NCI-H1436 (cell line): ENCODE measurements around the gene FMN1.

Experiments used
- DNase-seq: peaks from one replicate; lab custom pipeline; 2025; lab: John Stamatoyannopoulos, UW

Gene FMN1

GRCh38 chr15:33009603-33010002 is 184.9 kb downstream of the FMN1 start:
- no peak for DNase-seq

DNA sequence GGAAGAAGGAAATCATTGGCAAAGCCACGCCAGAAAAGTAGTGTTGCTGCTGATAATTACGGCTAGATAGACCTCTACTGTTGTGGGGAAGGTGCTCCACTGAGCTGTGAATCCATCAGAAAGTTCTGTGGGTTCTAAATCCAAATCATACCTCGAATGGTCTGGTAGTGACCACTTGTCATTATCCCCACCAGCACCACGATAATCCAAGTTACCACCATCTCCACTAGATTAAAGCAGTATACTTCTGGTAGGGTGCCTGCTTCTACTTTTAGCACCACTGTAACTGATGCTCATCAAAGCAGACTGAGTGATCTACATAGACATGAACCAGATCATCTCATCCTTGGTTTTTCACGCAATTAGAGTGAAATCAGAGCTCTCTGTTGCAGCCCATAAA is 185.5 kb downstream of the FMN1 start:
- no peak for DNase-seq

DNA sequence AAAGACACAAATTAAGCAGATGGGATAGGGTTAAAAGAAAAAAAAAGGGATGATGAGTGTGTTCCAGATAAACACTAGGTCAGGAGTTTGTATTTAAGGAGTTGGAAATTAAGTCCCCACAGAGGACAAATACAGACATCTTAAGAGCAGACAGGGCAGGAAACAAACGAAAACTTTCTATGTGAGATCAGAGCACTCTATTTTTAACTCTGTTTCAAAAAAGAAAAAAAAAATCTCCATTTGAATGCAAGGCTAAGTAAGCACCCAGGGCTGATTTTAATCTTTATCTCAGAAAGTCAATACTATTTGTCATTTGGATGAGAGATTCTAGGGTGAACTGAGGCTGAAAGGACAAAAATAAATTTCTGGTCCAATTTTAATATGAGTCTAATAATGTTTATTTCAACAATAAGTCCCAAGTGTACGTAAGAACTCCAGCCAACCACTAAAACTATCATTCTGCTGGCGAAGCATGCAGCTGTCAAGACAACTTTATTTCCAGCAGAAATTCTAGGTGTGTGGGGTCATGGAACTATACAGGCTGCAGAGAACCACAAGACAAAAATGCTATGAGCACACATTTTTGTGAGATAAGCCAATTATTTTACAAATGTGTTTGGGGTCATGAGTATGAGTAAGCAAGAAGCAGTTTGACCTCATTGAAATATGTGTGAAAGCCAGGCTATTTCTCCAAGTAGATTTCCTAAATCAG is 186.1 kb downstream of the FMN1 start:
- DNase-seq, result no peak

GRCh38 chr15:33007303-33007855 is 187.1 kb downstream of the FMN1 start:
- no peak for DNase-seq

DNA sequence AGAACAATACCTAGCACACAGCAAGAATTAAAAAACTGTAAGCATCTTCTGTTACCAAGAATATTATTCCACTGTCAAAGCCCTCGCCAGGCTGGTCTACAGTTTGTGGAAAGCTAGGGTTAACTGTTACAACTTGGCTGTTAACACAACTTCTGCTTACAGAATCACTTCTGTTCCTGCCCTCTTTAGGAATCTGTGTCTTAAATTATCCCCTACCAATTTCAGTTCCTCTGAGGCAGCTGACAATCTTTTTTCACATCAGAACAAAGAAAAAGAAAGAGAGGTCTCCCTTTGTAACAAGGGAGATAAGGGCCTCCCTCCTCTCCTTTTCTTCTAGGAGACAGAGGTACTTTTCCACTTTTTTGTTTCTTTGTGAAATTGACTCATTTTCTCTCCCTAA is 188.9 kb downstream of the FMN1 start:
- no peak for DNase-seq

GRCh38 chr15:33001926-33002325 is 192.6 kb downstream of the FMN1 start:
- no peak for DNase-seq

- no peak for DNase-seq
These were observed 195.4 kb downstream of the FMN1 start for GRCh38 chr15:32998979-32999672.

DNA sequence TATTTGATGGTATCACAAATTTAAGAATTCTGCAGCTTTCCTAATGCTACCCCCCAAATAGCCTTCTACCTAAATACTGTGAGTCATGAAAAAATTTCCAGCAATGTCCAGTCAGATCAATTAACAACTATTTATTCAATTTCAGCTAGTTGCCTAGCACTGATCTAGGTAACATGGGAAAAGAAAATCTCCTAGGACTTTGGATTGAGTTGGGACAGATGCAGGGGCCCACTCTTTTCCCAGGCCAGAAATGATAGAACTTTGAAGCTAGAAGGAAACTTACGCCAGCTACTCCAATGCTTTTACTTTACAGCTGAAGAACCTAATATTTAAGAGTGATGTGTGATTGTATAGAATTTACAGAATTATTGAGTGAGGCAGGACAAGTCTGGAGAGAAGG is 196.3 kb downstream of the FMN1 start:
- no peak for DNase-seq

DNA sequence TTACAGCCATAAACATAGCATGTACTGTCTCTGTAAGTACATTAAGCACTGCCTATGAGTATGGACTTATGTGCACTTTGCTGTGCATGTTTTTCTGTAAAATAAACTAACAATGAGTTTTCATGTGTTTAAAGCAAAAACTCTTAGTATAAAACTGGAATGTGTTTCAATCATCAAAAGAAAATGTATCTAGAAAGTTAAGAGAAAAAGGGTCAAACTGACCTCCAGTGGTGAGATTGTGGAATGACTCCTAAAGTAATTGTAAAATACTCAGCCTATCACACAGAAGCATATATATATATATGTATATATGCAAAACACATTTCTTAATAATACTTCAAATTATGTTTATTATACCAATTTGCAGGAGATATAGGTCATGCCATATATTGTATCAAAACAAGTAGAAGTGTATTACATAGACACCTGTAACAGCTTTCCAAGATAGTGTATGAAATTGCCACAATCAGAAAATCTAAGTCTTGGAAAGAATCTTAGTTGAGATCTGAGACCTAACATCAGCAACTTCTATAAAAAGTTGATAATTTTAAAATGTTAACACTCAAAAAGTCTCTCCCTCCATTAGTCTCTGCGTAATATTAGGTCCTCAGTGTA is 199.6 kb downstream of the FMN1 start:
- peak; percentile 12 for DNase-seq

DNA sequence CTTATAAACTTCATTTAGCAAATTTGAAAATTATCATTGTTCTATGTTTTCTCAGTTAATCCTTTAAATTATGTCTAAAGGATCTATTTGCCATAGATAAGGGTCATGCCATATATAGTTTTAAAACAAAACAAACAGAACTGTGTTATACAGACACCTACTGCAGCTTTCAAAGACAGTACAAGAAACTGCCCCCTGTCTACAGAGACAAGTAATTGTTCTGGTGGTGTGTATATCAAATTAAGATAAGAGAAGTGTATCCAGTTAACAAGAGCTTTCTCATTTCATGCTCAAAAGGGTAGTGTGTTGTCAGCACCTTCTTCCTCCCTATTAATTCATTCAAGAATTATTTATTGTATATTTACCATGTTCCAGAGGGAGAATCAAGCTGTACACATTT is 201.2 kb downstream of the FMN1 start:
- DNase-seq, result peak; percentile 1

DNA sequence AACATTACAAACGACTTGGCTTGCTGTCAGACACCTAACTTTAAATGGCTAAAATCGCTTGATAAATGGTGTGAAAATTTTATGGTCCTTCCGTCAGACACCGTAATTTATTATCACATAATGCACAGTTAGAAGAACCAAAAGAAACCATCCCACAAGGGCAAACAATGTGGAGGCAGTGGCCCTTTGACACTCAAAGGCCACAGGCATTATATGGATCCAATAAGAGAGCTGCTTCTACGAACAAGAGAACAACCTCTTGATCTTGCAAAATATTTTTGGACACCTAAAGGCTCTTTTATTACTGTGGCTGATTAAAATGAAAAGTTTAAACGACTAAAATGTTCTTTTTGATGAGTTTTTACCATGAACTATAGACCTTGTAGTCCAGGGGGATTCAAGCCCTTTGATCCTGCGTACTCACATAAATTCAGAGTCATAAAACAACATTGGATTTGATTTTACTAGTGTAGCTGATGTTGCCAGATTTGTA is 202.8 kb downstream of the FMN1 start:
- no peak for DNase-seq

DNA sequence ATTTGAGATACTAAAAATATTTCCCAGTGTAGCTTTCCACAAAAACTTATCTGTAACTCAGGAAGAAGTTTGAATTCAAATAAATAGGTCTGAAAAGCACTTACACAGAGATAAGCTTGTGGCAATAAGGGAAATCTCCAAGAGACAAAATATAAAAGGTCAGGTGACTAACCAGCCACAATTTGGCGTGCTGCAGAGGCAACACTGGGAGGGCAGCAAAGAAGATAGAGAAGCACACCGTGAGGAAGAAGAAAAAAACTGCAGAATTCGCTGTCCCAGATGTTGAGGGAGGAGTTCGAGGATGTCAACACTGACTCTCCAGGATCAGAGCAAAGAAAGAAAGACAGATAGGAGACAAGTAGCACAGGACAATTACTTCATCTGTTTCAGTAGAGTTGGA is 204.4 kb downstream of the FMN1 start:
- DNase-seq, result no peak

GRCh38 chr15:32987067-32987466 is 207.4 kb downstream of the FMN1 start:
- DNase-seq, result no peak

GRCh38 chr15:32986147-32986546 is 208.4 kb downstream of the FMN1 start:
- no peak for DNase-seq

DNA sequence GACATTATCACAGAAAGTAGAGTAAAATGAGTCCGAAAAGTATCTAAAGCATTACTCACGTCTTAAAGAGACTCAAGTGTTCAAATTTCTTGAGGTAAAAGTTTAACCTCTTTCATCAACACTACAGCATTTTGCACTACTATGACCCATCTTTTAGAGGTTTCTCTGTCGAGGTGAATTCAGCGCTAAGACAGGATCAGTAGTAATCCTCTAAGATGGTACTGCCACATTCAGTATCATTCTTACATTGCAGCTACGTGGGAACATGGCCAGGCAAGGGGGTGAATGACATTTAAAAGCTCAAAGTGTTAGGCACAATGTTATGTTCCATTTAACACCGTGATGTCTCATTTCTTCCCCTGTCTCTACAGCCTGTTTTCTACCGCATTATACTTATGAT is 210.8 kb downstream of the FMN1 start:
- DNase-seq, result no peak

DNA sequence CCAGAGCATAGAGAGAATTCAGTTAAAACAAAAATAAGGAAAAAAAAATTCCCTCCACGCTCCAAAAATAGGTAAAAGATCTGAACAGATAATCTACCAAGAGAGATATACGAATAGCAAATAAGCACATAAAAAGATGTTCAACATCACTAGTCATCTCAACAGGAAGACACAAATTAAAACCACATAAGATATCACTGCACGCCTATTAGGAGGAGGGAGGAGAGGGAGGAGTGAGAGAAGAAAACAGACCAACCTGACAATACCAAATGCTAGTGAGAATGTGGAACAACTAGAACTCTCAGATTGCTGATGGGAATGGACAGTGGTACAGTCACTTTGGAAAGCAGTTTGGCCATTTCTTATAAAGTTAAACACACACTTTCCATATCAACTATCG is 212.5 kb downstream of the FMN1 start:
- DNase-seq, result no peak

DNA sequence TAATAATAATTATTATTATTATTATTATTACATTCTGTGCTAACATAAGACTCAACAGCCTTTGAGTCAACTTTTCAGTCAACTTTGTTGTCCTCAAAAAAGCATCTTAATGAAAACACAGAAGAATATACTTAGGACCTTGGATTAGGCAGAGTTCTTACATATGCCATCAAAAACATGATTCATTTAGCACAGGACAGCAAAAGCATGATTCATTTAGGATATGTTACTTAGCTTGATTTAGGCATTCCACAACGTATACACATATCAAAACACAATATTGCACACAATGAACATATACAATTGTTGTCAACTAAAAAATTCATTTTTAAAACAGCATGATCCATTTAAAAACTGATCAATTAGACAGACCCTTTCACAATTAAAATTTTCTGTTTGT is 213.0 kb downstream of the FMN1 start:
- DNase-seq, result no peak

DNA sequence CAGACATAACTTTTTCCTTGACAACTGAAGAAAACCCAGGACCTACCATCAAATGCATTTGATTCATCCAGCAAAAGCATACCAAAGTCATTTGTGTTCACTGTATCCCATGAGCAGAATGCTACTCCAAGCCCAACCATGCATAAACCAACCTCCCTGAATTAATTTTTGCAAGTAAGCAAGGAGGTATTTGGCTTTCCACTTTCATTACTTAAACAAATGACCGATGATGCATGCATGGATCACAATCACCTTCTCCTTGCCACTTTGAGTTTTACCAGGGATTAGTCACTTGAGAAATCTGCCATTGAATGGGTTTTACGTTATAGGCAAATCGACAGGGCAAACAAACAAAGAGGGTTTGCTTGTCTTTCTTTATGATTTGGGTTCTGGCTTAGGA is 214.8 kb downstream of the FMN1 start:
- DNase-seq, result no peak

DNA sequence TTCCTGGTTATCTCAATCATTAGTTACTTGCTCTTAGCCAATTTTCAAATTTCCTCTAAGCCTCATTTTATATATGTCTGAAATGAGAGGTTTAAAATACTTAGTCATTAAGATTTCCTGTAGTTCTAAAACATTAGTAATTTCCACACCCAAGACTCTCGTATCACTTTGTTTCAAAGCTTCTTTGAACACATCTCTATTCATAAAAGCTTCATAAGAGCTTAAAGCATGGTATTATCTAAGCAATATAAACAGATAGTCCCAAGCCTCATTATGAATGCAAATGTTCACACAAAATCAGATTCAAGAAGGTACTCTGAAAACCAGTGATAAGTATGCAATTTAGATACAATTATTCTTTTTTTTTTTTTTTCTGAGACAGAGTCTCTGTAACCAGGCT is 217.0 kb downstream of the FMN1 start:
- DNase-seq, result no peak

DNA sequence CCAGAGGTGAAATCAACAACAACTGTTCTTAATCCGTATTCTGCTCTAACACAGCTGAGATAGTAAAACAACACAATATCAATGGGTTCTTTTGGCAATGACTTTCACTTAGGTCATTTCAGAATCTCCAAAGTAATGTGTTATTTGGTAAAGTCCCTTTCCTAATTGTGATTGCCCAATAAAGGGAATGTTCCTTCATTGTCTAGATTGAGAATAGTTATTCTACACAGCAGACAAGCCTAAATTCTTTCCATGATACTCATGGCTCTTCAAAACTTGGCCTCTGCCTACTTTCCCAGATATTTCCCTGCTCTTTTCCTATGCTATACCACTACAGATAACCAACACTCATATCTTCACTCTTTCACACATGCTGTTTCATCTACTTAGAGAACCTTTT is 219.8 kb downstream of the FMN1 start:
- no peak for DNase-seq

DNA sequence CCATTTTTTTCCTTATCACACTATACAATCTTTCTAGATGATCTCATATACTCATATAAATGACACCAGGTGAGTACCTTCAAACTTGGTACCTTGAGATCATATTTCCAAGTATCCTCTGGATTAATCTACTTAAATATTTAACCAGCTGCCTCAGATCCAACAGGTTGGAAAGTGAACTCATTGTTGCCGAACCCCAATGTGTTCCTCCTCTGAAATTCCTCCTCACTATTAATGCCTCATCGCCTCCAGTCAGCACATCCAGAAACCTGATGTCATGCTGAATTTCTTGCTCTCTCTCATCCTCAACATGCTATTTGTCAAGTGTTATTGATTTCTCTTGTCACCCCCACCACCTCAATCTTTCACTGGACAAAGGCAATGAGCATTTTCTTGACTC is 221.8 kb downstream of the FMN1 start:
- no peak for DNase-seq

DNA sequence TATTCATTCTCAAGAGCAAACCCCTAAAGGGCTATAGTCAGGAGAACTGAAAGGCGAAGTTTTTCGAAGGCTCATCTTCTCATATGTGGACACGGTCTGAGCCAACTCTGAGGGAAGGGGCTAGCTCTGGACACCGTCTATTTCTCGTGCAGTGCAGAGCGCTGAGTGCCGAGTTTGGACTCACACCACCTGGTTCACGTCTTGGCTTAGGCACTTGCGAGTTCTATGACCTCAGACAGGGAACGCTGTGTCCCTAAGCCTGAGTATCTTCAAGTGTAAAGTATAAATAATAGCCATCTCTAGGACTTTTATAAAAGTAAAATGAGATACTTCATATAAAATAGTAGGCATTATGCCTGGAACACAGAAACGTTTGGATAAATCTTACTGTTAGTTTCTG is 223.7 kb downstream of the FMN1 start:
- no peak for DNase-seq

- DNase-seq, result no peak
These were observed 227.0 kb downstream of the FMN1 start for GRCh38 chr15:32967521-32967920.
